GM12892 (cell line): ENCODE data around the gene C1orf35.

ENCODE experiments used
- POLR2A ChIP-seq: IDR thresholded peaks from 2 replicates; pipeline ENCODE4 v1.6.1; 2011; ENCODE audit warnings: low read depth, low read length, control low read depth
- POLR2AphosphoS5 ChIP-seq: IDR thresholded peaks from 2 replicates; pipeline ENCODE4 v1.6.1; 2011; ENCODE audit warnings: low read depth, low read length, control low read depth
- TAF1 ChIP-seq: IDR thresholded peaks from 2 replicates; pipeline ENCODE4 v1.6.1; 2011; ENCODE audit warnings: low read depth, mild to moderate bottlenecking, control low read depth, low read length, borderline replicate concordance

DNA sequence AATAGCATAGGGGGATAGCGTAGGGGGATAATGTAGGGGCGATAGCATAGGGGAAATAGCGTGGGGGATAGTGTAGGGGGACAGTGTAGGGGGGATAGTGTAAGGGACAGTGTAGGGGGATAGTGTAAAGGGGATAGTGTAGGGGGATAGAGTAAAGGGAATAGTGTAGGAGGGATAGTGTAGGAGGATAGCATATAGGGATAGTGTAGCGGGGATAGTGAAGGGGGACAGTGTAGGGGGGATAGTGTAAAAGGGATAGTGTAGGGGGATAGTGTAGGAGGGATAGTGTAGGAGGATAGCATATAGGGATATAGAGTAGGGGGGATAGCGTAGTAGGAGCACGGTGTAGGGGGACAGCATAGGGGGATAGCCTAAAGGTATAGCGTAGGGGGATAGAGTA is 34.8 kb downstream of the C1orf35 start:
- no peak for TF ChIP-seq POLR2AphosphoS5
- no peak for TF ChIP-seq POLR2A
- TF ChIP-seq TAF1: no peak
